Stimulated activated CD4-positive, alpha-beta T cell treated with anti-CD3 and anti-CD28 coated beads, Interleukin-2, amount 100 ng/mL, for 24 hours (primary cell): ENCODE results near the gene PIP5K1B.
A peak's percentile ranks its signal among the peaks of the same experiment; 100 is the strongest.

Experiments
- DNase-seq, 2 donors: peaks; one replicate each; pipeline ENCODE4 v3.0.0-alpha.2; 2020

The PIP5K1B gene

GRCh38 chr9:68778635-68779034, 73.6 kb downstream of the PIP5K1B start:
- no peak for DNase-seq

DNA sequence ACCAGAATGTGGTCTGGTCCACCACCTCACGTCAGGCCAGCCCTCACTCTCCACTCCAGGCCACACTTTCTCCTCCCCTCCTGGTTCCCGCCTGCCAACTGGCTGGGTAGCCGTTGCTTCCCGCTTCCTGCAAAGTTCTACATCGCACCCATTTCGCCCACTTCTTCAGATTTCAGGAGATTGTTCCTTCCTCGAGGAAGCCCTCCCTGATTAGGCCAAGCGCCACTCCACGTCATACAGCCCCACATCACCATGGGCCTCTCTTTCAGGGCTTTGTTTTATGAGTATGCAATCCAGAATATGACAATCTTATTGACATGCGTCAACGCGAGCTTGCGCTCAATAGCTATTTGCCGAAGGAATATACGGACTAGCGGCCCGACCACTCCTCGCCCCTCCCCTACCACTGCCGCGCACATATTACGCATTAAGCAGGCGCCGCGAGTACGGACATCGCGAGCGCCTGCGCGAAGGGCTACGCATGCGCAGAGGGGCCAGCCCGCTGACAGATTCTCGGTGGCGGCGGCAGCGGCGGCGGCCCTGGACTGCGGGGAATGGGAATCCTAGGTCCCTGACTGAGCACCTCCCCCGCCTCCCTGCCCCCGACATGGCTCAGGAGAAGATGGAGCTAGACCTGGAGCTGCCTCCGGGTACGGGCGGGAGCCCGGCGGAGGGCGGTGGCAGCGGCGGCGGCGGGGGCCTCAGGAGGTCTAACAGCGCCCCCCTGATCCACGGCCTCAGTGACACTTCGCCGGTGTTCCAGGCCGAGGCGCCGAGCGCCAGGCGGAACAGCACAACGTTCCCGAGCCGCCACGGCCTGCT, 74.7 kb downstream of the PIP5K1B start:
- peak; percentile 94 to 95 for DNase-seq

DNA sequence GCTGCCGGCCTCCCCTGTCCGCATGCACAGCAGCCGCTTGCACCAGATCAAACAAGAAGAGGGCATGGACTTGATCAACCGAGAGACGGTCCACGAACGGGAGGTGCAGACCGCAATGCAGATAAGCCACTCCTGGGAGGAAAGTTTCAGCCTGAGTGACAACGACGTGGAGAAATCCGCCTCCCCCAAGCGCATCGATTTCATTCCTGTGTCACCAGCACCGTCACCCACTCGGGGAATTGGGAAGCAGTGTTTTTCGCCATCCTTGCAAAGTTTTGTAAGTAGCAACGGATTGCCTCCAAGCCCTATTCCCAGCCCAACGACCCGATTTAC, 75.3 kb downstream of the PIP5K1B start:
- no peak for DNase-seq

DNA sequence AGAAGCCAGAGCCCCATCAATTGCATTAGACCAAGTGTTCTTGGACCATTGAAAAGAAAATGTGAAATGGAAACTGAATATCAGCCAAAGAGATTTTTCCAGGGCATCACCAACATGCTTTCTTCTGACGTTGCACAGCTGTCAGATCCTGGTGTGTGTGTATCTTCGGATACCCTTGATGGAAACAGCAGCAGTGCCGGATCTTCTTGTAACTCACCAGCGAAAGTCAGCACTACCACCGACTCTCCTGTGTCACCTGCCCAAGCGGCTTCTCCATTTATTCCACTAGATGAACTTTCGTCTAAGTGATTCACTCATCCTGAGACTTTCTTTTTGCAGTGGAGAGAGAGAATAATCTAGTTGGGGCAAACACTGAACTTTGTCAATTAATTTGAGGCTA, 75.7 kb downstream of the PIP5K1B start:
- peak; percentile 23 to 26 for DNase-seq

- DNase-seq, result no peak
Measured at GRCh38 chr9:68781928-68782327, 76.9 kb downstream of the PIP5K1B start.

DNA sequence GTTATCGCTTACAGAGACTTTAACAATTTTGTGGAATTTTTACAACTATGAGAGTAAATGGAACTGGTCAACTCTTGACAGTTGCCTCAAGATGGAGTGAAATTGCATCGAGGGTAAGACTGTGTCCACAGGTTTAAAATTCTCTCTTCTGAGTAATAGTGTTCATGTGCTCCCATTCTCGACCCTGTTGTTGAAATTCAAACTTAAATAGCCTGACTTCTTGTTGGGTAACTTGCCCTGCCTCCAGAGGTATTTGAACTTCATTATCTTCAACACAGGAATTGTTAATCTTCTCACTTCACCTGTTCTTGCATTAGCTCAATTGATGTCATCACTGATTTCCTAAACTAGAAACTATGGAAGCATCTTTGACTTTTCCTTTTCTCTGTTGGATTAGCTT, 77.5 kb downstream of the PIP5K1B start:
- DNase-seq, result no peak

GRCh38 chr9:68785965-68786364, 80.9 kb downstream of the PIP5K1B start:
- DNase-seq, result no peak

DNA sequence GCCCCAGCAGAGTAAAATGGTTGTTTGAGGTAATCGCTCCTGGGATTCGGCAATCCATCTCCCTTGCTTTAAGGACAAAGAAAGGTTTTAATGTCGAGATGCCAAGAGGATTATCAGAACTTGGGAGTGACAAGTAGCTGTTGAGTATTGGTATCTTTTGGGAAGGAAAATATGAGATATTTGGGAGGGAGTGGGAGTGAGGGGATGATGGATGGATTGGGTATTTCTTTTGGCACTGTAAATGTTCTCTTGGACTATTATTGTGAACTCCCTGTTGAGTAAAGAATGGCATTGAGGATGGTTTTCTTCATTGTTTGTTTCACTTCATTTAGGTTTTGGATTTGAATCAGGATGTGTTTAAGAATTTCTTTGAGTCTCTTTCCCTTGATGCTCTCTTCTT, 86.1 kb downstream of the PIP5K1B start:
- DNase-seq, result no peak

DNA sequence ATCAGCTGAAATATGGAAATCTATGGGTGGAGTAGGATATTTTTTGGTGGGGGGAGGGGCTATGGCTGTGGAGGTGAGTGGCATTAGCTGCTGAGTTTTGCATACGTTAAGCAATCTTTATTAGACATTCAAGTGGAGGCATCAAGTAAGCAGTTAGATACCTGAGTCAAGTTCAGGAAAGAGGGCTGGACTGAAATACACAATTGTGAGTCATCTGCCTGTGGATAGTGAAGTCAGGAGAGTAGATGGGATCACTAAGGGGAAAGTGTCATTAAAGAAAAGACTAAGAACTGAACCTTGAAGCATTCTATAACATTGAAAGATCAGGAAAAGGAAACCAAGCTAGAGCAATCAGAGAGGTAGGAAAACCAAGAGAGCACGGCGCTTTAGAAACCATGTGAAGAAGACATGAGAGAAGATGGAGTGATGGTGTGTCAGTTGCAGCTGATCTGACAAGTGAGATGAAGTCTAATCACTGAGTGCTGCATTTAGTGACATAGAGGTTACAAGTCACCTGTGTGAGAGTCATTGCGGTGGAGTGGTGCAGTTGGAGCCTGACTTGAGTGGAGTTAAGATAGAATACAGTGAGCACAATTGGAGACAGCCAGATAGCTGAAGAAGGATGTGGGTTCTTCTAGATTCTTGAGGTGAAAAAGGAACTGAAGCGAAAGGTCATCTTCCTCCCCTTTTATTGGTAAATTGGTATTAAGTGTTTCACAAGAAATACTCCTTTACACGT, 88.7 kb downstream of the PIP5K1B start:
- no peak for DNase-seq

DNA sequence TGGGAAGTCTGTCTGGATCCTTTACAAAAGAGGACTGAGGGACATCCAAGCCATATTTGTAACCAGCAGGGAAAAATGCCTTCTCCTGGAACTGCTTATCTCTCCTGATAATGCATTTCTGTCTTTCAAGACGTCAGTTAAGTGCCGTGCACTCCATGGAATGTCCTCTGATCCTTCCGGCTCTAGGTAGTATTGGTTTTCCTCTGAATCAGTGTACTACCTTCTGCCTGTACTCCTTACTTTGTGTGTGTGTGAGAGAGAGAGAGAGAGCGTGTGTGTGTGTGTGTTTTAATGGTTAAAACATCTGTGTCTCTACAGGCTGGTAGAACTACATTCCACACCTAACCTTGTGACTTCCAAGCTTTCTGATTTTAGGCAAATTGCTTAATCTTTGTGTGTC, 89.9 kb downstream of the PIP5K1B start:
- DNase-seq, result no peak

DNA sequence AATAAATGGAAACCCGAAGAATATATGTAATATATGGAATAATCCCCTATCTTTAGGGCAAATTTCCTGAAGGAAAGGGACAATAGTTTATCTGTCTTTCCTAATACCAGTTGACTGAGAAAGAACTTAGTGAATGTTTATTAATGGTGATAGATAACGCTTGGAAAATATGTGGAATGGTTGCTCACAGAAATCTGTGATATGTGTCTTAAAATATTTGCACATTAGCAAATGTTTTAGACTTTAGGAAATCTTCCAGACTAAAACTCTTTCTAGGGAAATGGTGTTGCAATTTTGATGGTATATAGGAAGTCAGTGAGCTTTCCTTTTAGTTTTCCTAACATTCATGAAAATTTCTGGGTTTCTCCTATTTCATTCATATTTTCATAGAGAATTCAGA, 90.4 kb downstream of the PIP5K1B start:
- no peak for DNase-seq

DNA sequence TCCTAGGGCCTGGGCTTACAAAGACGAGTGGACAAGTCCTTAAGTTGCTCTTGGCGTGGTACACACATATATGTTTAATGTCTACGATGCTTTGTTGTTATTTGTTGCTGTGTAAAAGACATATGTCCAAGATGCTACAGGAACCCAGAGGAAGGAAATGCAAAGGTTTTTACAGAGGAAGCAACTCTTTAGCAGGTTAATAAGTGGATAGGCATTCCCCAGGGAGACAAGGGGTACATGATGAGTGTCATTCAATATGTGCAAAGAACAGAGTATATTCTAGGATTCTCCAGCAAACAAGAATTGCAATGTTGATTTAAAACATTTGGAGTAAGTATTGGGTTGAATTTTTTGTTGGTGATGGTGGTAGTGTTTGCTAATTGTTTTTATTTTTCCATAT, 92.1 kb downstream of the PIP5K1B start:
- DNase-seq, result no peak

GRCh38 chr9:68798423-68798822, 93.4 kb downstream of the PIP5K1B start:
- no peak for DNase-seq

DNA sequence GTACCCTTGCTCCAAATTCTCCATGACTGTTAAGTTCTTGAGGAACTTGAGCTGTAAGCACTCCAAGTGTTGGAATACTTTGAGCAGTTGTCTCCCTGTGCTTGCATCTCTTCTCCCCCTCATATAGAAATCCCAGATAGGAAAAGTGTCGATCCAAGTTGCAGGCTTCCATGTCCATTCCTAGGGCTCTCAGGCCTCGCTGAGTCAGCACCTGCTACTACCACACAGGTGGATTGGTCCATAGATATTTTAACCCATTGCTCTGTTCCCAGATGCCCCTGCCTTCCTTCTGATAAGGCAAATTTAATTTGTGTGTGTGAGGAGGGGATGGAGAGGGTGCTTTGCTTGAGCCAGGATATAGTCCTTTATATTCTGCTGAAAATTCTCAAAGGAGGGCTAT, 95.8 kb downstream of the PIP5K1B start:
- no peak for DNase-seq

DNA sequence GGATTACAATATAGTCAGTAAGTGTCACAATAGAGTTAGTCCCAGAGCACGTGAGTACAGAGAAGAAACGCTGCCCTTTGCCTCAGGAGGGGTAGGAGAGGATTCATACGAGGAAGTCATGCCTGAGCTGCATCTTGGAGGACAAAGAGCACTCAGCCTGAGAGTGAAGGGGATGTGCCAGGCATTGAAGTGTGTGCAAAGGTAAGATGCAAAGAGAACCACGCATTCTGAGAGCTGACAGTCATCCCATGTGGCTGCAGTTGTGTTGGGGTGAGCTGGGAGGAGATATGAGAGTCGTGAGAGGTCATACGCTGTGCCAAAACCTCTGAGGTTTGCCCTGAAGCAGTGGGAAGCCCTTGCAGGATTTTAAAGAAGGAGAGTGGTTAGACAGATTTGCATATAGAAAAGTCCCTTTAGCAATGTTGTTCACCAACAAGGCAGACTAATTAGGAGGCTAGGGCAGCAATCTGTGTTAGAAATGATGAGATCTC, 97.5 kb downstream of the PIP5K1B start:
- DNase-seq, result peak; percentile 28 to 37

DNA sequence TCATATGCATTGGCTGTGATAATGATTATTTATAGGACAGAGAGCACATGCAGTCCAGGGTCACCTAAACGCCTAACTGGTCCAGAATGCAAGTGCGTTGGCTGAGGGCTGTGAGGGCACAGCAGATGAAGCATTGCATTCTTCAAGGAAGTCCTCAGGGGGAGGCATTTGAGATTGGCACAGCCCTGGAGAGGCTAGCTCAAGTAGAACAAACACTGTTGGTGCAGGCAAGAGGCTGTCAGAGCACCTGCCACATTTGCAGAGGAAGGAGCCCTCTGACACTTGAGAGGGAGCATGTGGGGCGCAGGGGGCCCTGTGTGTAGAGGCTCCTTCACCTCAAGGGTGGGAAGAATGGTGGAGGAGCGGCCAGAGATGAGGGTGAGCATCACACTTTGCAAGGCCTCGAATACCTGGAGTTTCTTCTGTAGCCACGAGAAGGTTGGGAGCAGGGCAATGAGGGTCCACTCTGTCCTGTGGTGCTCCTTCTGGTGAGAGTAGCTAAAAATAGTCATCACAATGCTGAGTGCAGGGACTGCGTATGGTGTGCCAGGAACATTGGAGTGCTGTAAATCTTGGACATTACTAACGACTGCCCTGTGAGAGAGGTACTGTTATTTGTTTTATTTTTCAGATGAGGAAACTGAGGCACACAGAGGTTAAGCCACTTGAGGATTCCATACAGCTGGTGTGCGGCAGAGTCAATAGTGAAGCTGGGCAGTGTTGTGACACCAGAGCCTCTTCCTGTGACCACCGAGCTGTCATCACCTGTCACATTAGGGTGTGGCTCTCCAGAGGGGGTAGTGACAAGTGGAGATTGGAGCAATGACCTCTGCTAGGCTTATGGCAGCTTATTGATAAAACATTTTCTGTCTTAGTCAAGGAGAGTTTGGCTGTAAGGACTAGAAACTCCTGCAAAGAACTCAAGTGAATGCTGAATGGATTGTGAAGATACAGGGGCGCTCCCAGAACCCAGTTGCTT, 100.2 kb downstream of the PIP5K1B start:
- DNase-seq, result no peak

GRCh38 chr9:68805890-68806517, 101.0 kb downstream of the PIP5K1B start:
- DNase-seq, result no peak

DNA sequence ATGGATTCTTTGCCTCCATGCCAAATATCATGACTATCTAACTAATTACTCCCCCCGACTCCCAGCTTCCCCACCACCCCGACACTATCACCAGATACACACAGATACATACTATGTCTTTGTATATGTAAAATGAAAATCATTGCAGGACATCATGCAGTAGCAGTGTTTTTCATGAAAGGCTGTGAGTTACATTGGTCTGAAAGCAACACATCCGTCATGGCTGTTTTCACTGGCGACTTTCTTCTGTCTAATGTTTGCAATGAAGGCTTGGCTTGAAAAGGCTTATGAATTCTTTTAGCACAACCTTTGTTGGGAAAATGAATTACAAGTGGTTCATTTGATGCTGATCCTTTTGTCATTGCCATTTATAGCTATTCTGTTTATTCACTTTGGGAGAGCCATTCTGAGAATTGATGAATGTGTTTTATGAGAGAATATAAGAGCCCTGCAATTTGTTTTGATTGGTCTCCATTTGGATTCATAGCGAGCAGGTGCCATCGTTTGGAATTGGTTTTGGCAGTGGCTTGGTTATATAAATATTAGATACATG, 103.4 kb downstream of the PIP5K1B start:
- no peak for DNase-seq

DNA sequence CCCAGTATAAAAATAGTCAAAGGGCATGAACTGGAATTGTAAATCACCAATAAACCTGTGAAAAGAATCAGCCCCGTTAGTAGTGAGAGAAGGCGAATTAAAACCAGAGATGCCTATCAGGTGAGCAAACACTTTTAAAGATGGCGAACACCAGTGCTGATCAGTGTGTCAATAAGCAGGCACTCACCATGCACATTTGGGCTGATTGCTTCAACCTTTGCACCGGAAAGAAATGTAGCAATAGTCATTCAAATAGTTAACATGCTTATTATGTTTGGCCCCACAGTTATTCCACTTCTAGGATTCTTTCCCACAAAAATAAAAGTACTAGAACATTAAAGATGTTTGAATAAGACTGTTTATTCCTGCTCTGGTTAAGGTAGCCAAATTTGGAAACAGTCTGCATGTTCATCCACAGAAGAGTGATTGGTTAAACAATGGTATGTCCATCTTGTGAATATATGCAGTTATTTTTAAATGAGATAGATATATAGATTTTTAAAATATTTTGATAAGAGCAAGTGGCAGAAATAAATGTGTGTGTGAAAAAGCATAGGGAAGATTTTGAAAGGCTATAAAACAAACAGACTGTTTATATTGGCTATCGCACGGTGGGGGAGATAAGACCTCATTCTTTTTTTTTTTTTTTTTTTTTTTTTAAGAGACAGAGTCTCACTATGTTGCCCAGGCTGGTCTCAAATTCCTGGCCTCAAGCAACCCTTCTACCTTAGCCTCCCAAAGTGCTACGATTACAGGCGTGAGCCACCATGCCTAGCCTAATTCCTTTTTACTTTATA, 112.2 kb downstream of the PIP5K1B start:
- no peak for DNase-seq

DNA sequence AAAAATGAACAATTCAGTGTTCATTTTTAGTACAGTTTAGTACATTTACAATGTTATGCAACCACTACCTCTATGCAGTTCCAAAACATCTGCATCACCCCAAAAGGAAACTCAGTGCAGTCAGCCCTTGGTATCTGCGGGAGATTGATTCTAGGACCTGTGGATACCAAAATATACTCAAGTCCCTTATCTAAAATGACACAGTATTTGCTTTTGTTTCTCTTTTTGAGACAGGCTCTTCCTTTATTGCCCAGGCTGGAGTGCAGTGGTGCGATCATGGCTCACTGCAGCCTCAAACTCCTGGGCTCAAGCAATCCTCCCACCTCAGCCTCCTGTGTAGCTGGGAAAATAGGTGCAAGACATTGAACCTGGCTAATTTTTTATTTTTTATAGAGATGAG, 114.0 kb downstream of the PIP5K1B start:
- no peak for DNase-seq

- DNase-seq, result no peak
Measured at GRCh38 chr9:68821911-68822310, 116.9 kb downstream of the PIP5K1B start.
